Liver (tissue), 9 donors: ENCODE results near the gene ERC2. TPM values are rescaled to one million over a fixed set of nuclear protein-coding genes. Genes with fewer than 3 reads are reported as not detected.

Source experiments
- DNase-seq: peaks from one replicate; pipeline ENCODE4 v3.0.0-alpha.2; 2017; ENCODE audit warnings: low spot score
- H3K27ac ChIP-seq, 2 donors: one replicate each; pipeline ENCODE4 v1.7.0; 2013; ENCODE audit warnings: inconsistent platforms in 2 of 2, low read length in 2 of 2, control low read depth in 1 of 2, low read depth in 1 of 2, mild to moderate bottlenecking in 1 of 2
- H3K27me3 ChIP-seq, 4 donors: one replicate each; pipeline versions ENCODE4 v1.6.1 to v1.7.0; 2013; ENCODE audit warnings: low read length in 3 of 4, inconsistent platforms in 1 of 4, mild to moderate bottlenecking in 1 of 4, moderate library complexity in 1 of 4; ENCODE audit not compliant: control insufficient read depth in 4 of 4, insufficient read depth in 4 of 4
- H3K36me3 ChIP-seq, 4 donors: one replicate each; pipeline versions ENCODE4 v1.6.1 to v1.7.0; 2013; ENCODE audit warnings: low read length in 3 of 4, mild to moderate bottlenecking in 3 of 4, low read depth in 1 of 4, moderate library complexity in 1 of 4; ENCODE audit not compliant: control insufficient read depth in 4 of 4, insufficient read depth in 3 of 4
- H3K4me1 ChIP-seq, 4 donors: one replicate each; pipeline versions ENCODE4 v1.6.1 to v1.7.0; 2013; ENCODE audit warnings: low read length in 3 of 4, mild to moderate bottlenecking in 3 of 4, moderate library complexity in 1 of 4; ENCODE audit not compliant: control insufficient read depth in 4 of 4, insufficient read depth in 4 of 4
- H3K4me3 ChIP-seq, 3 donors: one replicate each; pipeline versions ENCODE4 v1.6.1 to v1.7.0; 2013; ENCODE audit warnings: low read length in 3 of 3, control low read depth in 1 of 3, low read depth in 1 of 3, mild to moderate bottlenecking in 1 of 3
- H3K9ac ChIP-seq, 2 donors: one replicate each; pipeline ENCODE4 v1.7.0; 2013; ENCODE audit warnings: low read length in 2 of 2, mild to moderate bottlenecking in 2 of 2, moderate library complexity in 2 of 2, control low read depth in 1 of 2, low read depth in 1 of 2
- H3K9me3 ChIP-seq, 4 donors: one replicate each; pipeline versions ENCODE4 v1.6.1 to v1.7.0; 2013; ENCODE audit warnings: low read length in 3 of 4; ENCODE audit not compliant: control insufficient read depth in 4 of 4
- ATF3 ChIP-seq: IDR thresholded peaks from 2 replicates; pipeline ENCODE4 v1.6.1; 2016; ENCODE audit warnings: antibody characterized with exemption
- CTCF ChIP-seq: fragments of 150-350 bp; IDR thresholded peaks from 2 replicates; pipeline ENCODE4 v1.5.1; 2017; ENCODE audit warnings: improper control_type of control experiment, low read depth, low read length; ENCODE audit not compliant: missing input control
- EGR1 ChIP-seq, 2 donors: IDR thresholded peaks; 2 replicates each; pipeline ENCODE4 v1.6.1; 2016 to 2018; ENCODE audit warnings: antibody characterized with exemption in 2 of 2, low read depth in 2 of 2
- FOXA1 ChIP-seq: IDR thresholded peaks from 2 replicates; pipeline ENCODE4 v1.6.1; 2016; ENCODE audit warnings: antibody characterized with exemption
- FOXA2 ChIP-seq: IDR thresholded peaks from 2 replicates; pipeline ENCODE4 v1.6.1; 2016; ENCODE audit warnings: antibody characterized with exemption
- HNF4A ChIP-seq, 2 donors: conservative IDR thresholded peaks; 2 replicates each; pipeline ENCODE4 v1.6.1; 2016; ENCODE audit warnings: antibody characterized with exemption in 2 of 2, mild to moderate bottlenecking in 2 of 2
- HNF4G ChIP-seq: IDR thresholded peaks from 2 replicates; pipeline ENCODE4 v1.6.1; 2016; ENCODE audit warnings: antibody characterized with exemption
- JUND ChIP-seq, 2 donors: IDR thresholded peaks; 2 replicates each; pipeline ENCODE4 v1.6.1; 2016; ENCODE audit warnings: antibody characterized with exemption in 2 of 2
- MAX ChIP-seq: IDR thresholded peaks from 2 replicates; pipeline ENCODE4 v1.6.1; 2016; ENCODE audit warnings: antibody characterized with exemption
- NR2F2 ChIP-seq: IDR thresholded peaks from 2 replicates; pipeline ENCODE4 v1.6.1; 2016; ENCODE audit warnings: antibody characterized with exemption
- RAD21 ChIP-seq, 2 donors: IDR thresholded peaks; 2 replicates each; pipeline ENCODE4 v1.6.1; 2016; ENCODE audit warnings: antibody characterized with exemption in 2 of 2, mild to moderate bottlenecking in 2 of 2
- REST ChIP-seq: IDR thresholded peaks from 2 replicates; pipeline ENCODE4 v1.6.1; 2016; ENCODE audit warnings: antibody characterized with exemption, mild to moderate bottlenecking
- RXRA ChIP-seq, 2 donors: IDR thresholded peaks; 2 replicates each; pipeline ENCODE4 v1.6.1; 2017 to 2018; ENCODE audit warnings: antibody characterized with exemption in 2 of 2, mild to moderate bottlenecking in 1 of 2
- SP1 ChIP-seq: IDR thresholded peaks from 2 replicates; pipeline ENCODE4 v1.6.1; 2018; ENCODE audit warnings: antibody characterized with exemption, mild to moderate bottlenecking
- YY1 ChIP-seq: IDR thresholded peaks from 2 replicates; pipeline ENCODE4 v1.6.1; 2016; ENCODE audit warnings: antibody characterized with exemption, mild to moderate bottlenecking
- ZBTB33 ChIP-seq: IDR thresholded peaks from 2 replicates; pipeline ENCODE4 v1.6.1; 2016; ENCODE audit warnings: antibody characterized with exemption
- WGBS: extraction: QIAGEN DNeasy Blood & Tissue Kit; methylation state at CpG from one replicate; pipeline ENCODE4 v1.1.7; 2013; 5-methylcytosine and 5-hydroxymethylcytosine counted together
- polyA plus RNA-seq, 2 donors: library from polyadenylated mRNA; stranded (reverse) in 1 of 2; unstranded in 1 of 2; fragments of 200-250 nt in 1 of 2; fragments of >200 nt in 1 of 2; fragmentation: Nextera tagmentation in 1 of 2; extraction: Ambion mirVana in 1 of 2; gene quantifications; one replicate each; pipeline versions ENCODE4 v1.2.1 to v1.2.3, GENCODE V29; 2013 to 2015
- total RNA-seq, 2 donors: library from RNA; depleted of rRNA; stranded (reverse); fragments of >200 nt; gene quantifications; one replicate each; pipeline ENCODE4 v1.2.3, GENCODE V29; 2014
- donor health status: healthy.
- donor health status: healthy.
- donor health status: healthy.
- donor health status: healthy.
- donor health status: healthy.

Gene ERC2
- total and polyA plus RNA-seq, 4 donors, result 0.14 to 0.25 TPM; not detected in 2

GRCh38 chr3:55523471-55523870 is 944.8 kb downstream of the ERC2 start:
- Histone ChIP-seq H3K36me3 (no peaks in the 10 kb centered on the region), H3K9ac (no peak overlapping the region), H3K9me3 (no peaks in the 10 kb centered on the region), H3K4me1 (peaks cover 2 to 55% (median 48%) of the 10 kb centered on the region in 4 donors), H3K4me3 (no peak overlapping the region), H3K27me3 (no peaks in the 10 kb centered on the region), H3K27ac (no peak overlapping the region)
- DNase-seq, result no peak
- TF ChIP-seq FOXA2, result no peak
- TF ChIP-seq SP1, result no peak
- no peak for TF ChIP-seq YY1
- TF ChIP-seq ZBTB33, result no peak
- no peak for TF ChIP-seq FOXA1
- no peak for TF ChIP-seq RAD21 (IDR thresholded peaks at IDR 0.05)
- TF ChIP-seq RXRA (IDR thresholded peaks at IDR 0.05), result no peak
- no peak for TF ChIP-seq HNF4A (conservative IDR thresholded peaks at IDR 0.05)
- TF ChIP-seq EGR1 (IDR thresholded peaks at IDR 0.05; ENCODE audit: low read depth in 2 of 2), result no peak
- TF ChIP-seq HNF4G, result no peak
- no peak for TF ChIP-seq REST
- 94% methylated on average over 2 of the region's 2 CpGs for WGBS

- no peaks in the 10 kb centered on the region for H3K36me3 ChIP-seq
- no peaks in the 10 kb centered on the region for H3K27me3 ChIP-seq
- DNase-seq, result no peak
- WGBS, result 44% methylated on average over 6 of the region's 6 CpGs
- no peak overlapping the region for H3K4me3 ChIP-seq
- TF ChIP-seq FOXA2 (peak; percentile 81), JUND (IDR thresholded peaks at IDR 0.05) (no peak), CTCF (no peak), ZBTB33 (no peak), HNF4G (no peak), FOXA1 (no peak), NR2F2 (no peak), EGR1 (IDR thresholded peaks at IDR 0.05; ENCODE audit: low read depth in 2 of 2) (no peak), YY1 (no peak), HNF4A (conservative IDR thresholded peaks at IDR 0.05) (peak; percentile 15 to 50), SP1 (peak; percentile 20), ATF3 (no peak), RXRA (IDR thresholded peaks at IDR 0.05) (peak; percentile 53 to 72), REST (no peak), MAX (no peak), RAD21 (IDR thresholded peaks at IDR 0.05) (no peak)
- no peaks in the 10 kb centered on the region for H3K9me3 ChIP-seq
- H3K27ac ChIP-seq, result peak overlapping the region in 1 of 2 donors; percentile 24
- no peak overlapping the region for H3K9ac ChIP-seq
- H3K4me1 ChIP-seq, result peaks cover 2 to 45% (median 39%) of the 10 kb centered on the region in 4 donors
These were observed 946.4 kb downstream of the ERC2 start for GRCh38 chr3:55521738-55522421.
